ENCODE data around the gene SHISA5.

Gene SHISA5

DNA sequence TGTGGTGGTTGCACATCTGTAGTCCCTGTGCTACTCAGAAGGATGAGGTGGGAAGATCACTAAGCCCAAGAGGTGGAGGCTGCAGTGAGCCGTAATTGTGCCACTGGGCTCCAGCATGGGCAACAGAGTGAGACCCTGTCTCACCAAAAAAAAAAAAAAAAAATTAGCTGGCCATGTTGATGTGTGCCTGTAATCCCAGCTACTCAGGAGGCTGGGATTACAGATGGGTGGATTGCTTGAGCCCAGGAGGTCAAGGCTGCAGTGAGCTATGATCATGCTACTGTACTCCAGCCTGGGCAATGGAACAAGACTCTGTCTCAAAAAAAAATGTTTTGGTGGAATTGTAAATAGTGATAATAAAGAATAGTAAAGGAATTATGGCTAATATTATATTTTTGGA is 47.5 kb downstream of the SHISA5 start:
- no peak for DNase-seq

DNA sequence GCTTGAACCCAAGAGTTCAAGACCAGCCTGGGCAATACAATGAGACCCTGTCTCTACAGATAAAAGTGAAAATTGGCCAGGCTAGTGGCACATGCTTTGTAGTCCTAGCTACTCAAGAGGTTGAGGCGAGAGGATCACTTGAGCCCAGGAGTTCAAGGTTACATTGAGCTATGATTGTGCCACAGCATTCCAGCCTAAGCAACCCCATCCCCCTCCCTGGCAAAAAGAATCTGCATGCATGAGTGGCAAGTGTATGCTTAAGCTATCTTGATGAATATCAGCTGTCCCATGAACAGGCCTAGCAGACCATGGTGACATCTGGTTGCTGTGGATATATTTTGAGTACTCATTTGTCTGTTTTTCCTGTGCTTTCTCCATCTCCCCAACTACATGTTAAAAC is 52.7 kb downstream of the SHISA5 start:
- no peak for DNase-seq

DNA sequence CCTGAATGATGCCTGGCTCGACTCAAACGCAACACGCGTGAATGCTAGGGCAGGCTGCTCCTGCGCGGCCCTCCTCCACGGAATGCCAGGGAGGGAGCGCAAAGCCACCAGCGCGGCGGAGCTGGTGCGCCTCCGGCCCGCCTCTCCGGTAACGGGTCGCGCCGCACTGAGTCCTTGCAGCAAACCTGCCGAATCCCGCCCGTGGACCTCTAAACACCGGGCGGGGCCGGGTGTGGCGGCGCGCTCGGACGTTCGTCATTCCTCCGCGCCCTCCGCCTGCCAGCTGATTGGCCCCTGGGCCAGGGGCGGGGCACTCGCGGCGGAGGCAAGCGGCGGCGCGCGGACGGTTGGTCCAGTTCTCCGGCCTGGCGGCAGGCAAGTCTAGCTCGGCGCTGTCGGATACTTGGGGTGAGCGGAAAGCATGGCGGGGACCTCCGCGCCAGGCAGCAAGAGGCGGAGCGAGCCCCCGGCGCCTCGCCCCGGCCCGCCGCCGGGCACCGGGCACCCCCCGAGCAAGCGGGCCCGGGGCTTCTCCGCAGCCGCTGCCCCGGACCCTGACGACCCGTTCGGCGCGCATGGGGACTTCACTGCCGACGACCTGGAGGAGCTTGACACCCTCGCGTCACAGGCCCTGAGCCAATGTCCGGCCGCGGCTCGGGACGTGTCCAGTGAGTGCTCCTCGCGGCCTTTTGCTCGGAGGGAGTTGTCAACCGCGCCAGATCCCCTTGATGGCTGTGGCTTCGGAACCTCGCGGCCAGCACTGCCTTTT is 57.4 kb downstream of the SHISA5 start, which contains the start of gene ATRIP:
ATRIP (plus strand) TSS at position 313 of the 769 bp plus-strand sequence; CDS start at position 422, 109 bp downstream.
- DNase-seq, result peak; percentile 69

DNA sequence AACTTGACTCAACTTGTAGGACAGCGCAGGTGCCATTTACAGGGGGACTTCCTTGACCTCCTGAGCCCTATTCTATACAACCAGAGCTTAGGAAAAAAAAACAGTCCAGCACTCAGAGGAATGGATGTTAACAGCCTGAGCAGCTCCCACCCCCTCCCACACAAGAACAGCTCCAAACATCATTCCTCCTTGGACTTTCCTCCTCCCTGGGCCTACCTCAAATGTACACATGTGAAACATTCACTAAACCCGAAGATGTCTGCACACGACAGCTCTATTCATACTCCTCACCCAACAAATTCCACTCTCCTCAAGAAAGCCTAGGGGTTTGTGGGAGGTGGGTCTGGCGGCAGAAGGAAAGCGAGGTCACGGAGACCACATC is 57.9 kb downstream of the SHISA5 start:
- DNase-seq, result no peak

DNA sequence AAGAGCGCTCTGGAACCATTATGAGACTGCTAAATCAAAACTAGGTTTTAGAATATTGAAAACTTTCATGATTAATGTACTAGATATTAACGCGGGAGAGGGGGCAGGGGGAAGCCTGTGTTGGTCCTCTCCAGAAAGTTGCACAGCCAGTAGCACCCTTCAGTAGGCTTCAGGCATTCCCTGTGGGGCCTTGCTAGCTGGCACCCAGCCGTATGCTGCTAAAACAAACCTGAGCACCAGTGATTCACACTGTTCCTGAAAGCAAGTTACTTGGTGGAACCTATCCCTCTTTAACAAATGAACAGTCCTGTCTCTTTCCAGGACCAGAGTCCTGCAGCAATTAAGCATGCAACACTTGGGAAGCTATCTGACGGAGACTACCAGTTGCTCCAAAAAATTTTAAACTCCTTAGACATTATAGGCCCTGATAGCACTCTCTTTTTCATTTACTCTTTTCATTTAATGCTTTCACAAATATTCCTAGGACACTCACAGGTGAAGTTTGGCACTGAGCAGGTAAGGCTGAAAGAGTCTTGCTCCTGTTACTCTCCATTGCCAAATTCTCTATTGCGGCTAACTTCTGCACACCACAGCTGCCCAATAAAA is 58.6 kb downstream of the SHISA5 start:
- no peak for DNase-seq

DNA sequence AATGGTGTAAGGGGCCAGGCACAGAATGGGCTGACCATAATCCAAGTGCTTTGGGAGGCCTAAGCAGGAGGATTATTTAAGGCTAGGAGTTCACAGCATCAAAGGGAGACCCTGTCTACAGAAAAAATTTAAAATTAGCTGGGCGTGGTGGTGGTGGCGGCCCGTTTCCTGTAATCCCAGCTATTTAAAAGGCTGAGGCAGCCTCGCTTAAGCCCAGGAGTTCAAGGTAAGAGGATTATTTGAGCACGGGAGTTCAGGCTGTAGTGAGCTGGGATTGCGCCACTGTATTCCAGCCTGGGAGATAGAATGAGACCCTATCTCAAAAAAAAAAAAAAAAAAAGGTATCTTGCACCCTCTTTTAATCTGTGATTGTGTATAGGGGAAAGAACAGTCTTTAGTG is 62.0 kb downstream of the SHISA5 start:
- no peak for DNase-seq

DNA sequence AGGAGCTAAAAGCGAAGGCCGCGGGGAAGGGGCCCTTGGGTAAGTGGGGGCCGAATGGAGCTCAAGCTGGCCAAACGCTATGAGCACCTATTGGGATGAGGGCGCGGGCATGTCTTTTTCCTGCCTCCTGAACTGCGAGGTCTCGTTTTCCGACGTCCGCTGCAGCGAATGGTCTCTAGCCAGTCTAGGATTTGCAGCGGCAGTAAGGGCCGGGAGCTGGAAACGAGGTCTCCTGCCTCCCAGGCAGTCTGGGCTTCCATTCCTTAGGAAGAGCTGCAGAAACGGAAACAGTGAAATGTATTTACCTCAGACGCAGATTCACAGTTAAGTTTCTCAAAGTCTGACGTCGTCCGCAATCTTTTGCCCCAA is 63.4 kb downstream of the SHISA5 start:
- no peak for DNase-seq

DNA sequence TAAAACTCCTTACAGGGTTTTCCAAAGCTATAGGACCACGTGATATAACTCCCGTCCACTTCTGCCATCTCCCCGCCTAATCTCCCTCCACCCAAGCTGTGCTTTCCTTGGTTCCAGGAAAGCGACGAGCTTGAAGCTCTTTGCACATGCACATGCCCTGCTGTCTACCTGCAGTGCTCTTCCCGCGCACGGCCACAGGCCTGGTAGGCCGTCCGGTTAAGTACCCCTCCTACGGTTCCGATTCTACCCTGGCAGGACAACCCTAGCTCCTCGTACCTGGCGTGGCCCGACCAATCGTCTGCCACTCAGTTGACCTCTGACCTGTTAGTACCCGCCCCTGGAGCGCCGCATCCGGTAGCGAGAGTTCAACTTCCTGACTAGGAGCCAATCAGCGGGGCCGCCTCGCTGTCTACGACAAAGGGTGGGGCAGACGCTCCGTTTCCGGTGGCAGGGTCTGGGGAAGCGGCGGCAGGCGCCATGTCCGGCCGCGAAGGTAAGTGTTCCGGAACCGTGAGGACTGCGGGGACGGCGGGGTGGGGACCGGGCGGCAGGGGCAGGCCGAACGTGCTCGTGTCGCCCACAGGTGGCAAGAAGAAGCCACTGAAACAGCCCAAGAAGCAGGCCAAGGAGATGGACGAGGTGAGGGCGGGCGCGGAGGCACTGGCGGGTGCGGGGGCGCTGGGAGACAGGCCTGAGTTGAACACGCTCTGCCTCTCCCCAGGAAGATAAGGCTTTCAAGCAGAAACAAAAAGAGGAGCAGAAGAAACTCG is 64.0 kb downstream of the SHISA5 start, which contains the start of the genes CCDC51 and TMA7:
CCDC51 (minus strand) TSS at position 300 of the 770 bp plus-strand sequence. CDS start 4,991 bp downstream, outside the sequence.
TMA7 (plus strand) TSS at position 438 of the 770 bp plus-strand sequence; CDS start at position 478, 40 bp downstream.
- peak; percentile 81 for DNase-seq

DNA sequence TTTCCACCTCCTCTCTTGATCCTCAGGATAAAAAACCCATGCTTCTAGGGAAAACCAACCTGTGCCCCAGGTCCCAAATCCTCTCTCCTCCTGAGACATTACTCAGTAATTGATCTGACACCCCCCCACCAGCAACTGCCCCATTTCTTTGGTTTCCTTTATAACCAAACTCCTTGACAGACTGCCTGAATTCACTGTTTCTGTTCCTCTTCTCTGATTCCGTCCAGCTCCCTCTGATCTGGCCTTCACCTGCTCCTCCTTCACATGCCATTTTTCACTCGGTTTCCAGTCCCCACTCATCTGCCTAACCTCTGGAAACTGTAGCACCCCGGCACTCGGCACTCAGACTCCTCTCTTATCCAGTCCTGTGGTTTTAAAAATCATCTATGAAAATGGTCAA is 66.2 kb downstream of the SHISA5 start:
- DNase-seq, result no peak

DNA sequence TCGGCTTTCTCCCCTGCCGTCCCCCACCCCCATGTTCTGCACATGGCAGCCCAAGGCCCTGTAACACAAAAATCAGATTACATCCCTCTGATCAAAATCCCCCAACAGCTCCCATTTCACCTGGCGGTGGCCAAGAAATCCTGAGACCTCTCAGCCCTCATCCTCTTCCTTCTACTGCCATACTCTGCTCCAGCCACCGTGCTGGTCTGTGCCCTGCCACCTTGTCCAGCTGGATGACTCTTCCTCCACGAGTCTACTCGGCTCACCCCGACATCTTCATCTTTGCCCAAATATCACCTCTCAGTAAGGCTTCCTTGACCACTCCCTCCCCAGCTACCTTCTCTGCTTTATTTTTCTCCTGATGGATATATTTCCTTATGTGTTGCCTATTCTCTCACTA is 67.1 kb downstream of the SHISA5 start:
- DNase-seq, result no peak

DNA sequence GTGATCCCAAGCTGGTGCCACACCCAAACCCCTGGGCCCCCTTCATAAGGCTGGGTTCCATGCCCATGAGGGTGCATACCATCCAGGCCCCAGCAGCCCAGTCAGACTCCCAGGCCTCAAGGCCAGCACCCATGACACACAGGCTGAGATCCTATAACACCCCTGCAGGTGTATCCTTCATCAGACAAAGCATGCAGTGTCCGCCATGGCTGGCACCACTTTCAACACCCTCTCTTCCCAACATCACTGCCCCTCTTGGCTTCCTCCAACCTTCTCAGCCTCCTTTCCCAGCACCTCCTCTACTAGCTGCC is 67.5 kb downstream of the SHISA5 start:
- no peak for DNase-seq

DNA sequence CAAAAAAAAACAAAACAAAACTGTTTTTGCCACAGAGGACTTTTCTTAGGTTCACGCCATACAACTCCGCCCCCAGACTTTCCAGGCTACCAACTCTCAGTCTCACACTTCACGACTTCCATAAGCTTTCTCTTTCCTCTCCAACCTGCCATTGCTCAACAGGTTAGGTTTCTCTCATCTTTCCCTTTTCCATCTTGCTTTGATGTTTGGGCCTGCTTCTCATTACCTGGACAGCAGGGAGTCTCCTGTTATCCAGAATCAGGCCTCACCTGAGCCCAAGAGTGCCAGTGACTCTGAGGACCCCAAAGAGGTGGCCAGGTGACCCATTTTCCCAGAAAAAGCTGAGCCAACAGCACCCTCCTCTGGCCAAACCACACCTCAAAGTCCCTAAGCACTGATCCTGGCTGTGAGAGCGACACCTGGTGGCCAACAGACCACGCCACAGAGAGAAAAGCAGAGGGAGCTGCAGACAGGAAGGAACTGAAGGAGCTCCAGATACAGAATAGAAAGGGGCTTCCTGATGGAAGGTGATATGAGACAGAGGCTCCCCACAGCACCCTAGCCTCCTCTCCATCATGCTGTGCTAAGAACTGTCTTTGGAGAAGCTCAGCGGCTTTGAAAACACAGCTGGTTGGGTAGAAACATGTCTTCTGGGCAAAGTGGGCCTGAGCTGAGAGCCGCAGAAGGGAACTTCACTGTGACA is 68.0 kb downstream of the SHISA5 start:
- peak; percentile 47 for DNase-seq

DNA sequence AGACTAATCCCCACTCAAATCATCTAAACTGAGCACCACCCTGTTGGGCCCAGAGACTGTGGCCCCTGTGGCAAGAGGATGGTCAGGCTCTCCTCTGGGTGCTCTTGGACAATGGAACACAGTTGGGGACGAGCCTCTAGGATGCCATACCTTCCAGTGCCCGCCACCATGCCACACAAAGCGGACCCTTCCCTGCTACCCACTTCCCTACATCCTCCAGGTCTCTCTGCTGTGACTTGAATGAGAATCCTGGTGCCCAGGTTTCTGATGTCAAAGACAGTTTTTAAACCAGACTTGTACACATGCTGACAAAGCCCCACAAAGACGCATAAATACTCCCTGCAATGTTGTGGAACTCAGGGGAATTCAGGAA is 68.8 kb downstream of the SHISA5 start:
- no peak for DNase-seq

DNA sequence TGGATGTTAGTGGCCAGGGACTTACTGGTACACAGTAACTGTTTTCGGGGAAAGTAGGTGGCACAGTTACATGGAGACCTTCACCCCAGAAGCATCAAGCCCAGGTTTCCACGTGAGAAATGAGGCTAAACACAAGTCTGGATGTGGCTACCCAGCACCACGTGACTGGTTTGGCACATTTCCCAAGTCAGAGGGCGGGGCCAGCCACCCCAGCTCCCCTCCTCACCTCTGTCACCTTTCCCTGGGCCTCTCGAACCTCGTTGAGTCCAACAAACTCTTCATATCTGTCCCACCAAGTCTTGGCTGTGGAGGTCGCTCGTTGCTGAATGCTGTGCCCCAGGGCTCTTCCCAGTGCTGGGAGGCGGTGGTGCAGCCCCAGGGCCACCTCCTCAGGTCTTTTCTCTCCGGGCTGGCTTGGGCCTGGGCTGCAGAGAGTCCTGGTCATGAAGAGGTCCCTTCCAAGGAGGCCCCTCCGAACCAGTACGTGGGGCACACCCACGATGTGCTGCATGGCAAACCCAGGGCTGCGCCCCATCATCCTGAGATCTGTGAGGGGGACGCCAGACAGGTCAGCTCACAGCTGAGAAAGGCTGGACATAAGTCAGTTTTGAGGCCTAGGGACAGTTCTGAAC is 69.3 kb downstream of the SHISA5 start:
- DNase-seq, result no peak

DNA sequence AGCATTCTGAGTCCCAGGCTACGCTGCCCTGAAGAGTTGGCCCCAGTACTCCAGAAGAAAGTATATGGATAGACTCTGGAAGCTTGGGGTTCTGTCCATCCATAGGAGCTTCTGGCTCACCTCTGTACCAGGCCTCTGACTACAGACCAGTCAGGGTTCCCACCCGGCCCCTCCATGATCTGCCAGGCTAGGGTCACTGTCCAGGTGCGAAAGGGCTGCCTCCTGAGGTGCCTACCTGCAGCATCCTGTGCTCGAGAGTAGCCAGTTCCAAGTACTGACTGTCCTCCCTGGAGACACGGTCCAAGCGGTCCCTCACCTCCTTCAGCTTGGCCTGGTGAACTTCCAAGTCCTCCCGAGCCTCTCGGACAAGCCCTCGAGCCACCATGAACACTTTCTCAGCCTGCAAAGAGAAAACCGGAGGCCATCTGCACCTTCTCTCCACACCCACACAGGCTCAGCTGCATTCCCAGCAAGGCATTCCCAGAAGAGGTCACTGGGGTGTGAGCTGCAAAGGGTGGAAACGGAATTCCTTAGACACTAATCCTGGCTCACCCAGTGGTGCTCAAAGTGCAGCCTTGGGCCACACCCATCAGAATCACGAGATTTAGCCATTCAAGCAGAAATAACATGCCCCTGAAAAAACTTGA is 70.4 kb downstream of the SHISA5 start:
- no peak for DNase-seq

DNA sequence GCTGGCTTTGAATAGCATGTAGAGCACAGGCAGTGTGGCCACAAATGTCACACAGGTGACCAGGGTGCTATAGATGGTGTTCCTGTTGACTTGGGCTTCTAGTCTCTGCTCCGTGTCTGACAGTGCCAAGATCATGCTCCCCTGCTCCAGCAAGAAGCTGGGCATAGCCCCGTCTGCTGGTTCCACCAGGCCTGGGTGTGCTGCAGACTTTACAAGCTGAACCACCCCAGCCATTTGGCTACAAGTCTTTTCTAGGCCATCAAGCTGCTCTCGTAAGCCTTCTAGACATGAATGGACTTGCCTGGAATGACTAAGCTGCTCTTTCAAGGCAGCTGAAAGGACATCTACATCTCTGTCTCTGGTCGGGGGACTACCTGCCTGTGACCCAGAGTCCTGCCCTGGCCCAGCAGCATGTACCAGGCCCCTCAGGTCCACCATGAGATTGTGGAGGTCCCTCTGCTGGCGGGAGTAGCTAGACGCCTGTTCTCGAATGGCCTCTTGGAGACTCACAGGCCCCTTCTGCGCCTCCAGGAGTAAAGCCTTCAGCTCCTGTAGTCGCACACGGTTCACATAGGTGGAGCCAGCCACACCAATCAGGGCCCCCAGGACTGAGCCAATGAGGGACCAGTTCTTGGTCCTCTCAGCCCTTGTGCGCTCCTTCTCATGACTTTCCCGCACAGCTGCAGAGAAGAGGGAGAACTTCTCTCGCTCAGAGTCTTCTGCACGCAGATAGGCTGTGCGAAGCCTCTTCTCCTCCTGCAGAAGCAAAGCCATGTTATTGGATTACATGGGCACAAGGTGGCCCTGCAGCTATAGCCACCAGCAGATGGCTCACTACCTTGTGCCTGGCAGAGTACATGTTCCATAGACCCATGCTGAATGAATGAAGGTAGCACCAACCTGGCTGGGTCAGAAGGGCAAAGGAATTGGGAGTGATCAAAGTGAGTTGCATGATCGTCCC is 71.3 kb downstream of the SHISA5 start:
- DNase-seq, result no peak

DNA sequence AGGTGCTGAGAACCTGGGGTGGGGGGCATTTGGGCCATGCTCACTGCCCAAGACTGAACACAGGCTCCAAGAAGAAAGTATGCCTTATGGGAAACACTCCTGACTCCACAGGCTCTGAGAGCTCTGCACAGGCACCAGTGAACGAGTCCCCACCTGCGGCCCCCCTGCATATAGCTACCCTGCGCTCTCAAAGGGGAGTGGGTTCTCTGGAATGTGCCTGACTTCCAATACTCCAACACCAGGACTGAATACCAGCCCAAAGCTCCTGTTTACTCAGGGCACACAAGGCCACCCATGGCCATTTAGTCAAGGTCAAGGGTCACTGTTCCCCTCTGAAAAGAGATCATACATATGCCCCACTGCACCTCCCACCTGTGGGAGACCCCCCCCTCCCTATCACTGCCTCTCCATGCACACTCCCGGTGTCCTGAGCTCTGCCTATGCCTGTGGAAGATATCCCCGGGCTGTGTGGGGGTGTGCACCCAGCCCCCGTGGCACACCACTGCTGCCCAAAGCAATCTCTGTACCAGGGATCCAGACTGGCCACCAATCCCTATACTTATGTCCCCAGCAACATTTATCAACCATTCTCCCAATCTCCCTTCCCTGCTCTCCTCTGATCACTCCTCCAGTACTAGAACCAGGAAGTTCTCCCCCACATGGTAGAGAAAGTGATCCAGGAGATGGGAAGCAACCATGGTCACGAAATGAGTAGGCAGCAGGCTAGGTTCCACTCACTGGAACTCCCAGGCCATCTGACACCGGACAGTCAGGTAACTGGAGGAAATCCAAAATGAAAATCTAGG is 72.5 kb downstream of the SHISA5 start:
- no peak for DNase-seq

DNA sequence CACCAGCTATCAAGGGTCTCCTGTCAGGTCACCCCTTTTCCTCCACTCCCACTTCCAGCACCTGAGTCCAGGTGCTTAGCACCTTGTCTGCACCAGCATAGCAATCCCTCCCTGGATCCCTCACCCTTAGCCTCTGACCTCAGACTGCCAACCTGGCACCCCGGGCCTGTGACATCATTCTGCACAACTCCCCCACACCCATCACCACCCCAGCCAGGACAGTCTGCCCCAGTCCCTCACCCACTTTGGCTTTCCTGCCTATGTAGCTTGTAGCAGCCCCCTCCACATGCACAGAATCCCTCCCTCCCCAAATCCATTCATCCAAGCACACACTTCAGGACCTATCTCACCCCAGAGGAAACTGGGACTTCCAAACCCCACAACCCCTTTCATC is 73.3 kb downstream of the SHISA5 start:
- no peak for DNase-seq

DNA sequence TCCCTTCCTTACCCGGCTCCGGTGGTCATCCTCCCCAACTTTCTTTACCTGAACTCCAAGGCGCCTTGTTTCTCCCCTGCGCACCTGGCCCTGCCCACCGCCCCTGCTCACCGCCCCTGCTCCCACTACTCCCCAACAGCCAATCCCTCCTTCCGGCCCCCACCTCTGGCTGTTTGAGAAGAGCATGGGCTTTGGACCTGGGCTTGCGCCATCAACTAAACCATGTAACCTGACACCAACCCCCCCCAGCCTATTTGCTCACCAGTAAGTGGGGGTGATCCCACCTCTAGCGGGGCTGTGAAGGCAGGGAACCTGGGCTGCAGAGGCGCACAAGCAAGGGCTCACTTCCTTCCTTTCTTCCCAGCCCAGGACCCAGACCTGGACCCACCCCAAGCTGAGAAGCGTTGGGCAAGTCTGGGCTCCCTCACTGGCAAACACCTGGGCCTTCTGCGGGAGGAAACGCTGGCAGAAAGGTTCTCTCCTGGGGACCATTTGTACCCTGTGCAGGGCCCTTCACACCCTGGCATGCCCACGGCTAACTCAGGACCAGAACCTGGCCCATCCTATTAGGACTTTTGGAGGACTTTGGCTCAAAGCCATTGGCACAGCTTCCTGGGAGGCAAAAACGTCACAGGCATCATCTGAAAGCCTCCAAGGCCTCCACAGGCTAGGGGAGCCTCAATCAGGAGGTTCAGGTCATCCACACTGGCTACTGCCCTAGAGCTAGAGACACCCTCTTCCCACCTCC is 73.8 kb downstream of the SHISA5 start, which contains the start of gene PLXNB1:
PLXNB1 (minus strand) TSS at position 127 of the 748 bp plus-strand sequence. CDS start 5,475 bp downstream, outside the sequence.
- no peak for DNase-seq
